K562 (cell line): ENCODE data around the gene COL21A1.

Source experiments
- CTCF ChIP-seq, 3 experiments: IDR thresholded peaks in 2 of 3; conservative IDR thresholded peaks in 1 of 3; 2 replicates each; pipeline ENCODE4 v1.5.1; 2011 to 2012; ENCODE audit warnings: low read length in 3 of 3, mild to moderate bottlenecking in 3 of 3, control low read depth in 2 of 3, improper control_type of control experiment in 1 of 3, inconsistent platforms in 1 of 3, low read depth in 1 of 3, mixed read lengths in 1 of 3, moderate library complexity in 1 of 3; ENCODE audit not compliant: insufficient read depth in 2 of 3
- ESRRB ChIP-seq: fragments of 250-450 bp; sonication (Bioruptor Pico); IDR thresholded peaks from 2 replicates; pipeline ENCODE4 v1.5.0; 2020; ENCODE audit warnings: mild to moderate bottlenecking, moderate library complexity, borderline replicate concordance
- HLTF ChIP-seq: fragments of 450-650 bp; IDR thresholded peaks from 2 replicates; pipeline ENCODE4 v1.6.1; 2016
- MAX ChIP-seq: sonication (generic); formaldehyde crosslinking; IDR thresholded peaks from 2 replicates; pipeline ENCODE4 v1.9.0; 2022; ENCODE audit warnings: mild to moderate bottlenecking, missing genetic modification reagents
- MYC ChIP-seq, 2 experiments: fragments of 250-450 bp in 1 of 2; sonication (Bioruptor Pico) in 1 of 2; IDR thresholded peaks; 2 replicates each; pipeline versions ENCODE4 v1.5.1 to v1.6.1; 2012 to 2021; ENCODE audit warnings: low read depth in 2 of 2, borderline replicate concordance in 1 of 2, improper control_type of control experiment in 1 of 2, low read length in 1 of 2, mild to moderate bottlenecking in 1 of 2, moderate library complexity in 1 of 2
- POLR2A ChIP-seq: fragments of 450-650 bp; conservative IDR thresholded peaks from 2 replicates; pipeline ENCODE4 v1.6.1; 2016
- PRDM10 ChIP-seq: fragments of 450-650 bp; IDR thresholded peaks from 2 replicates; pipeline ENCODE4 v1.6.1; 2018; ENCODE audit not compliant: partially characterized antibody
- RFX7 ChIP-seq: fragments of 250-450 bp; sonication (Bioruptor Pico); IDR thresholded peaks from 2 replicates; pipeline ENCODE4 v1.5.1; 2021; ENCODE audit warnings: mild to moderate bottlenecking
- ZNF12 ChIP-seq: sonication (generic); formaldehyde crosslinking; IDR thresholded peaks from 2 replicates; pipeline ENCODE4 v1.4.0; 2020; ENCODE audit warnings: mild to moderate bottlenecking, missing genetic modification reagents

GRCh38 chr6:56156643-56157042, 90.7 kb downstream of the COL21A1 start:
- TF ChIP-seq CTCF (IDR thresholded peaks at IDR 0.05 in 2 of 3, conservative IDR thresholded peaks at IDR 0.05 in 1 of 3; ENCODE audit: insufficient read depth in 2 of 3, low read depth in 1 of 3, low read length in 3 of 3) (no peak), PRDM10 (no peak), RFX7 (CRISPR knock-in tag) (no peak), ZNF12 (CRISPR knock-in tag) (no peak), ESRRB (CRISPR knock-in tag) (no peak), HLTF (no peak), MAX (no peak), POLR2A (no peak), MYC (IDR thresholded peaks at IDR 0.05; ENCODE audit: low read depth, low read length) (no peak), MYC (CRISPR knock-in tag; IDR thresholded peaks at IDR 0.05; ENCODE audit: borderline replicate concordance, low read depth) (no peak)
